DOHH2 (cell line): ENCODE data around the gene SDHC.

Source experiments
- EZH2phosphoT487 ChIP-seq: fragments of 200-600 bp; sonication (generic); IDR thresholded peaks from 2 replicates; pipeline ENCODE4 v1.6.1; 2017; ENCODE audit warnings: borderline replicate concordance, mild to moderate bottlenecking, antibody characterized with exemption, low read length, moderate library complexity, mixed read lengths
- TF ChIP-seq, protein P1 (sequence below): fragments of 200-600 bp; sonication (generic); IDR thresholded peaks from one replicate; pipeline ENCODE4 v1.5.1; 2014; ENCODE audit warnings: antibody characterized with exemption, mild to moderate bottlenecking, low read depth, low read length; ENCODE audit not compliant: poor library complexity, severe bottlenecking

GRCh38 chr1:161287482-161288054, 26.6 kb upstream of the SDHC start:
- TF ChIP-seq, protein P1, sequence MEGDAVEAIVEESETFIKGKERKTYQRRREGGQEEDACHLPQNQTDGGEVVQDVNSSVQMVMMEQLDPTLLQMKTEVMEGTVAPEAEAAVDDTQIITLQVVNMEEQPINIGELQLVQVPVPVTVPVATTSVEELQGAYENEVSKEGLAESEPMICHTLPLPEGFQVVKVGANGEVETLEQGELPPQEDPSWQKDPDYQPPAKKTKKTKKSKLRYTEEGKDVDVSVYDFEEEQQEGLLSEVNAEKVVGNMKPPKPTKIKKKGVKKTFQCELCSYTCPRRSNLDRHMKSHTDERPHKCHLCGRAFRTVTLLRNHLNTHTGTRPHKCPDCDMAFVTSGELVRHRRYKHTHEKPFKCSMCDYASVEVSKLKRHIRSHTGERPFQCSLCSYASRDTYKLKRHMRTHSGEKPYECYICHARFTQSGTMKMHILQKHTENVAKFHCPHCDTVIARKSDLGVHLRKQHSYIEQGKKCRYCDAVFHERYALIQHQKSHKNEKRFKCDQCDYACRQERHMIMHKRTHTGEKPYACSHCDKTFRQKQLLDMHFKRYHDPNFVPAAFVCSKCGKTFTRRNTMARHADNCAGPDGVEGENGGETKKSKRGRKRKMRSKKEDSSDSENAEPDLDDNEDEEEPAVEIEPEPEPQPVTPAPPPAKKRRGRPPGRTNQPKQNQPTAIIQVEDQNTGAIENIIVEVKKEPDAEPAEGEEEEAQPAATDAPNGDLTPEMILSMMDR = no peak
- no peak for TF ChIP-seq EZH2phosphoT487
